Measurements from ENCODE around the gene KCNA3.
"Not testable (repeated sequence)": the region's sequence is repeated elsewhere in the genome, so short reads cannot be mapped to it uniquely, and the experiment has no call there.

Gene KCNA3

GRCh38 chr1:110672001-110672752 lies 2.6 kb downstream of the KCNA3 start:
- peak overlapping the region; percentile 92 for H3K27ac ChIP-seq (ENCODE audit: insufficient read depth, low read length, poor library complexity, severe bottlenecking)
- H3K4me1 ChIP-seq (ENCODE audit: control insufficient read depth, insufficient read depth, low read length, poor library complexity, severe bottlenecking): peaks cover 41% of the 10 kb centered on the region
- H3K36me3 ChIP-seq (ENCODE audit: control insufficient read depth, insufficient read depth, low read length): peaks cover 4% of the 10 kb centered on the region
- DNase-seq: peak; percentile 71 to 76 (median 74)
- H3K4me3 ChIP-seq (ENCODE audit: insufficient read depth, low read depth, low read length, poor library complexity, severe bottlenecking): peak overlapping the region; percentile 81
- H3K27me3 ChIP-seq (replicated peaks; ENCODE audit: control insufficient read depth, insufficient read depth, low read length, poor library complexity, severe bottlenecking): no peaks in the 10 kb centered on the region
- no peaks in the 10 kb centered on the region for H3K9me3 ChIP-seq (ENCODE audit: control insufficient read depth, low read length)

DNA sequence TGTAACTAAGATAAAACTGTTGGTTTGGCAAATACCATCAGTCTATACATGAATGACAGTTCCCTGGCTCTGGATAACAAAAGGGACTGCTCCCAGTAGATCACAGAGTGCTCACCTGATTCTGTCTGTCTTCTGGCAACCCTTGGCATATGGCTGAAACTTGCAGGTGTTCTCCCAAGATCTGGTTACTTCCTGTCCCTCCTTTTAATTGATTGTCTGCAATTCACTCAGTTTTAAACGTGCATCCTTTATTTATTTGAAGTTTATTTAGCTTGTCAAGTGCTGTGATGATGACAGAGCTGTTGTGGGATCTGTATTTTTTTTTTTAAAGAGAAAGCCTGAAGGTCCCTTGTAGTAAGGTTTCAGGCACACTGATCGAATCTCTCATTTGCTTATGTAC lies 3.4 kb downstream of the KCNA3 start:
- DNase-seq: no peak
- Histone ChIP-seq H3K27me3 (replicated peaks; ENCODE audit: control insufficient read depth, insufficient read depth, low read length, poor library complexity, severe bottlenecking) (no peaks in the 10 kb centered on the region), H3K9me3 (ENCODE audit: control insufficient read depth, low read length) (no peaks in the 10 kb centered on the region), H3K36me3 (ENCODE audit: control insufficient read depth, insufficient read depth, low read length) (peaks cover 12% of the 10 kb centered on the region), H3K4me3 (ENCODE audit: insufficient read depth, low read depth, low read length, poor library complexity, severe bottlenecking) (peak overlapping the region; percentile 81), H3K4me1 (ENCODE audit: control insufficient read depth, insufficient read depth, low read length, poor library complexity, severe bottlenecking) (peaks cover 45% of the 10 kb centered on the region), H3K27ac (ENCODE audit: insufficient read depth, low read length, poor library complexity, severe bottlenecking) (peak overlapping the region; percentile 92)

DNA sequence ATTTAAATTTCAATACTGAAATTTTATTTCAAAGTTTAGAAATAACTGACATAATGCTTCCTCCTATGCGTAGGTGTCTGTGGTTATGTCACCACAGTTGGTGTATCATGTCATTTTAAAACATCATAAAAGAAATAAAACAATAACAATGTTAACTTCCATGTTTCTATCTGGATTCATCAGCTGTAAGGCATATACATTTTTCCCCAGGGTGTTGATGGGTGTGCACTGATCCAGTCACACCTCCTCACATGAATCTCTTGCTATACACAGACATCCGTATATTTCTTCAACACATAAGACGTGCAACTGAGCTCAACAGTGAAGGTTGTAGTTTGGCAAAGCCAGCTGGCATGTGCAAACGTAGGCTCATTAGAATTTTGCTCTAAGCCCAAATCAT lies 6.2 kb downstream of the KCNA3 start:
- peak overlapping the region; percentile 81 for H3K4me3 ChIP-seq (ENCODE audit: insufficient read depth, low read depth, low read length, poor library complexity, severe bottlenecking)
- H3K9me3 ChIP-seq (ENCODE audit: control insufficient read depth, low read length): no peaks in the 10 kb centered on the region
- DNase-seq: no peak
- peak overlapping the region; percentile 92 for H3K27ac ChIP-seq (ENCODE audit: insufficient read depth, low read length, poor library complexity, severe bottlenecking)
- peaks cover 40% of the 10 kb centered on the region for H3K36me3 ChIP-seq (ENCODE audit: control insufficient read depth, insufficient read depth, low read length)
- peaks cover 38% of the 10 kb centered on the region for H3K4me1 ChIP-seq (ENCODE audit: control insufficient read depth, insufficient read depth, low read length, poor library complexity, severe bottlenecking)
- no peaks in the 10 kb centered on the region for H3K27me3 ChIP-seq (replicated peaks; ENCODE audit: control insufficient read depth, insufficient read depth, low read length, poor library complexity, severe bottlenecking)

GRCh38 chr1:110667776-110668175 lies 7.0 kb downstream of the KCNA3 start:
- H3K4me1 ChIP-seq (ENCODE audit: control insufficient read depth, insufficient read depth, low read length, poor library complexity, severe bottlenecking): peaks cover 35% of the 10 kb centered on the region
- H3K27ac ChIP-seq (ENCODE audit: insufficient read depth, low read length, poor library complexity, severe bottlenecking): peak overlapping the region; percentile 64
- no peak for DNase-seq
- no peak overlapping the region for H3K4me3 ChIP-seq (ENCODE audit: insufficient read depth, low read depth, low read length, poor library complexity, severe bottlenecking)
- H3K9me3 ChIP-seq (ENCODE audit: control insufficient read depth, low read length): no peaks in the 10 kb centered on the region
- H3K27me3 ChIP-seq (replicated peaks; ENCODE audit: control insufficient read depth, insufficient read depth, low read length, poor library complexity, severe bottlenecking): no peaks in the 10 kb centered on the region
- H3K36me3 ChIP-seq (ENCODE audit: control insufficient read depth, insufficient read depth, low read length): peaks cover 46% of the 10 kb centered on the region

- no peaks in the 10 kb centered on the region for H3K27me3 ChIP-seq (replicated peaks; ENCODE audit: control insufficient read depth, insufficient read depth, low read length, poor library complexity, severe bottlenecking)
- H3K4me3 ChIP-seq (ENCODE audit: insufficient read depth, low read depth, low read length, poor library complexity, severe bottlenecking): no peak overlapping the region
- H3K4me1 ChIP-seq (ENCODE audit: control insufficient read depth, insufficient read depth, low read length, poor library complexity, severe bottlenecking): peaks cover 20% of the 10 kb centered on the region
- peaks cover 77% of the 10 kb centered on the region for H3K36me3 ChIP-seq (ENCODE audit: control insufficient read depth, insufficient read depth, low read length)
- H3K27ac ChIP-seq (ENCODE audit: insufficient read depth, low read length, poor library complexity, severe bottlenecking): no peak overlapping the region
- DNase-seq: no peak
- no peaks in the 10 kb centered on the region for H3K9me3 ChIP-seq (ENCODE audit: control insufficient read depth, low read length)
Observed at GRCh38 chr1:110663241-110663640, 11.5 kb downstream of the KCNA3 start.

DNA sequence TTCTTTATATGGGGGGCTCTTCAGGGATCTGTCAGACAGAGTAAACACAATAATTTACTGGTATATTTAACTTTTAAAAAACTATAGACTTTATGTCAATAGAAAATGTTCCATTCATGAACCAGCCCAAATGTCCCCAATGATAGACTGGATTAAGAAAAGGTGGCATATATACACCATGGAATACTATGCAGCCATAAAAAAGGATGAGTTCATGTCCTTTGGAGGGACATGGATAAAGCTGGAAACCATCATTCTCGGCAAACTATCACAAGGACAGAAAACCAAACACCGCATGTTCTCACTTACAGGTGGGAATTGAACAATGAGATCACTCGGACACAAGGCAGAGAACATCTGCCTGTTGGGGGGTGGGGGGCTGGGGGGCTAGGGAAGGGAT lies 15.2 kb downstream of the KCNA3 start:
- not testable (repeated sequence) for H3K27me3 ChIP-seq (replicated peaks; ENCODE audit: control insufficient read depth, insufficient read depth, low read length, poor library complexity, severe bottlenecking); H3K4me1 ChIP-seq (ENCODE audit: control insufficient read depth, insufficient read depth, low read length, poor library complexity, severe bottlenecking); DNase-seq; H3K27ac ChIP-seq (ENCODE audit: insufficient read depth, low read length, poor library complexity, severe bottlenecking); H3K9me3 ChIP-seq (ENCODE audit: control insufficient read depth, low read length); H3K4me3 ChIP-seq (ENCODE audit: insufficient read depth, low read depth, low read length, poor library complexity, severe bottlenecking)
- peaks cover 52% of the 10 kb centered on the region for H3K36me3 ChIP-seq (ENCODE audit: control insufficient read depth, insufficient read depth, low read length)

DNA sequence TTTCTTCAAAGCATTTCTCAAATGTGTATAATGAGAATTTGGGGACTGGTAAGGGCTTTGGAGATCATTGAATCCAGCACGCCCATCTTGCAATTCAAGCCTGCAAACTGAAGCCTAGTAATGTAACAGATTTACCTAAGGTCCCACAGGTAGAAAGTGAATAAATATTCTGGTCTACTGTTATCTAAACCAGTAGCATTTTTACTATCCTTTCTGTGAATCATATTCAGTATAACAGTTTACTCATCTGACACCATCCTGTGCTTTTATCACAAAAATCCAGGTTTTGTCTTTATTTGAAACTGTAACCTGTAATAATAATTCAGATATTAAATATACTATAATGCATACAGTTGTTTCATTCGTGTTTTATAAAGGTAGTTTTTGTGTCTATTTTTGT lies 17.4 kb downstream of the KCNA3 start:
- Histone ChIP-seq H3K9me3 (ENCODE audit: control insufficient read depth, low read length) (no peaks in the 10 kb centered on the region), H3K4me1 (ENCODE audit: control insufficient read depth, insufficient read depth, low read length, poor library complexity, severe bottlenecking) (no peaks in the 10 kb centered on the region), H3K36me3 (ENCODE audit: control insufficient read depth, insufficient read depth, low read length) (peaks cover 34% of the 10 kb centered on the region), H3K4me3 (ENCODE audit: insufficient read depth, low read depth, low read length, poor library complexity, severe bottlenecking) (no peak overlapping the region), H3K27me3 (replicated peaks; ENCODE audit: control insufficient read depth, insufficient read depth, low read length, poor library complexity, severe bottlenecking) (no peaks in the 10 kb centered on the region), H3K27ac (ENCODE audit: insufficient read depth, low read length, poor library complexity, severe bottlenecking) (no peak overlapping the region)
- DNase-seq: no peak

- peaks cover 41% of the 10 kb centered on the region for H3K4me1 ChIP-seq (ENCODE audit: control insufficient read depth, insufficient read depth, low read length, poor library complexity, severe bottlenecking)
- no peak for DNase-seq
- no peaks in the 10 kb centered on the region for H3K36me3 ChIP-seq (ENCODE audit: control insufficient read depth, insufficient read depth, low read length)
- H3K4me3 ChIP-seq (ENCODE audit: insufficient read depth, low read depth, low read length, poor library complexity, severe bottlenecking): no peak overlapping the region
- H3K27ac ChIP-seq (ENCODE audit: insufficient read depth, low read length, poor library complexity, severe bottlenecking): no peak overlapping the region
- H3K9me3 ChIP-seq (ENCODE audit: control insufficient read depth, low read length): no peaks in the 10 kb centered on the region
- H3K27me3 ChIP-seq (replicated peaks; ENCODE audit: control insufficient read depth, insufficient read depth, low read length, poor library complexity, severe bottlenecking): no peaks in the 10 kb centered on the region
Observed at GRCh38 chr1:110650609-110651008, 24.1 kb downstream of the KCNA3 start.

GRCh38 chr1:110648417-110648816 lies 26.3 kb downstream of the KCNA3 start:
- peak overlapping the region; percentile 61 for H3K27ac ChIP-seq (ENCODE audit: insufficient read depth, low read length, poor library complexity, severe bottlenecking)
- no peaks in the 10 kb centered on the region for H3K36me3 ChIP-seq (ENCODE audit: control insufficient read depth, insufficient read depth, low read length)
- H3K27me3 ChIP-seq (replicated peaks; ENCODE audit: control insufficient read depth, insufficient read depth, low read length, poor library complexity, severe bottlenecking): no peaks in the 10 kb centered on the region
- peaks cover 59% of the 10 kb centered on the region for H3K4me1 ChIP-seq (ENCODE audit: control insufficient read depth, insufficient read depth, low read length, poor library complexity, severe bottlenecking)
- DNase-seq: no peak
- H3K4me3 ChIP-seq (ENCODE audit: insufficient read depth, low read depth, low read length, poor library complexity, severe bottlenecking): no peak overlapping the region
- no peaks in the 10 kb centered on the region for H3K9me3 ChIP-seq (ENCODE audit: control insufficient read depth, low read length)

DNA sequence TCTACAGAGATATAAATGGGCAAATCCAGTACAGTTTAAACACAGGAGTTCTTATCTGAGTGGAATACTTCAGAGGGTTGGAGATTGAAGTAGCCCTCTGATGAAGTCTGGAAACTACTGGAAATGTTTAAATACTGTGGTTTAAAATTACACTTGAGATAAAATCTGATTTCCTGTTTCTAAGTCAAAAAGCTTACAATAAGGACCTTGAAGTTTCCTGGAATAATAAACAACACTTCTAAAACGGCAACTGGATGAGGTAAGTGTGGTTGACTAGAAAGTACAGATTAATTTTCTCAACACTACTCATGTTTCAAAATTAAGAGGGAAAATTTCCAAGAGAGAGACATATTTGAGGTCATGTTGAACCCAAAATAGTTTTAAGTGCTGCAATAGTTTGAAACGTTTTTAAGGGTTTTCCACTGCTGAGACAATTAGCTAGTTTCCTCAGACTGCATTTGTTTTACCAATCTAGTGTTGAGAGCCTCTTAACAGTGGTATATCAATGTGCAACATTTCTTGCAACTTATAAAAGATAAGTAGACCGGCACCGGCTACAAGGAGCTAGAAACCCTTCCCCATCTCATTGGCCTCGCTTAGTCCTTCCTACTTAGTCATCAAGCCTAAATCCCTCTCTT lies 27.4 kb downstream of the KCNA3 start:
- Histone ChIP-seq H3K4me3 (ENCODE audit: insufficient read depth, low read depth, low read length, poor library complexity, severe bottlenecking) (peak overlapping the region; percentile 10), H3K9me3 (ENCODE audit: control insufficient read depth, low read length) (no peaks in the 10 kb centered on the region), H3K36me3 (ENCODE audit: control insufficient read depth, insufficient read depth, low read length) (no peaks in the 10 kb centered on the region), H3K4me1 (ENCODE audit: control insufficient read depth, insufficient read depth, low read length, poor library complexity, severe bottlenecking) (peaks cover 66% of the 10 kb centered on the region), H3K27me3 (replicated peaks; ENCODE audit: control insufficient read depth, insufficient read depth, low read length, poor library complexity, severe bottlenecking) (no peaks in the 10 kb centered on the region), H3K27ac (ENCODE audit: insufficient read depth, low read length, poor library complexity, severe bottlenecking) (peak overlapping the region; percentile 61)
- no peak for DNase-seq

All from effector memory CD4-positive, alpha-beta T cell (primary cell).